HCT116 (cell line): Measurements from ENCODE around the gene LGALS7.

ENCODE experiments used
- ATF3 ChIP-seq: IDR thresholded peaks from 2 replicates; pipeline ENCODE4 v1.6.1; 2012
- FOSL1 ChIP-seq: IDR thresholded peaks from 2 replicates; pipeline ENCODE4 v1.6.1; 2012; ENCODE audit warnings: low read depth
- REST ChIP-seq: IDR thresholded peaks from 2 replicates; pipeline ENCODE4 v1.6.1; 2012; ENCODE audit warnings: low read depth
- YY1 ChIP-seq: IDR thresholded peaks from 2 replicates; pipeline ENCODE4 v1.6.1; 2011; ENCODE audit warnings: low read length, low read depth, moderate library complexity, mild to moderate bottlenecking; ENCODE audit not compliant: insufficient replicate concordance; ENCODE audit errors: extremely low read depth
- TF ChIP-seq, protein P1 (sequence below), 3 experiments: fragments of 200-600 bp in 1 of 3; sonication (generic) in 1 of 3; IDR thresholded peaks in 2 of 3; conservative IDR thresholded peaks in 1 of 3; 2 replicates each; pipeline ENCODE4 v1.5.1; 2012 to 2017; ENCODE audit warnings: low read depth in 2 of 3, low read length in 2 of 3, antibody characterized with exemption in 1 of 3, borderline replicate concordance in 1 of 3, control low read depth in 1 of 3, mild to moderate bottlenecking in 1 of 3, mixed read lengths in 1 of 3, mixed run types in 1 of 3, moderate library complexity in 1 of 3; ENCODE audit not compliant: insufficient read depth in 1 of 3

- no peak for TF ChIP-seq YY1
- no peak for TF ChIP-seq REST
- no peak for TF ChIP-seq ATF3
- no peak for TF ChIP-seq FOSL1
- TF ChIP-seq, protein P1, sequence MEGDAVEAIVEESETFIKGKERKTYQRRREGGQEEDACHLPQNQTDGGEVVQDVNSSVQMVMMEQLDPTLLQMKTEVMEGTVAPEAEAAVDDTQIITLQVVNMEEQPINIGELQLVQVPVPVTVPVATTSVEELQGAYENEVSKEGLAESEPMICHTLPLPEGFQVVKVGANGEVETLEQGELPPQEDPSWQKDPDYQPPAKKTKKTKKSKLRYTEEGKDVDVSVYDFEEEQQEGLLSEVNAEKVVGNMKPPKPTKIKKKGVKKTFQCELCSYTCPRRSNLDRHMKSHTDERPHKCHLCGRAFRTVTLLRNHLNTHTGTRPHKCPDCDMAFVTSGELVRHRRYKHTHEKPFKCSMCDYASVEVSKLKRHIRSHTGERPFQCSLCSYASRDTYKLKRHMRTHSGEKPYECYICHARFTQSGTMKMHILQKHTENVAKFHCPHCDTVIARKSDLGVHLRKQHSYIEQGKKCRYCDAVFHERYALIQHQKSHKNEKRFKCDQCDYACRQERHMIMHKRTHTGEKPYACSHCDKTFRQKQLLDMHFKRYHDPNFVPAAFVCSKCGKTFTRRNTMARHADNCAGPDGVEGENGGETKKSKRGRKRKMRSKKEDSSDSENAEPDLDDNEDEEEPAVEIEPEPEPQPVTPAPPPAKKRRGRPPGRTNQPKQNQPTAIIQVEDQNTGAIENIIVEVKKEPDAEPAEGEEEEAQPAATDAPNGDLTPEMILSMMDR (IDR thresholded peaks at IDR 0.05 in 2 of 3, conservative IDR thresholded peaks at IDR 0.05 in 1 of 3; ENCODE audit: borderline replicate concordance in 1 of 3, insufficient read depth in 1 of 3, low read depth in 2 of 3, low read length in 2 of 3), result no peak
These were observed 40.1 kb downstream of the LGALS7 start for GRCh38 chr19:38733241-38733492.
